ENCODE data around the gene ORM2.

GRCh38 chr9:114294664-114295063 lies 35.0 kb upstream of the ORM2 start:
- TF ChIP-seq, protein P1, sequence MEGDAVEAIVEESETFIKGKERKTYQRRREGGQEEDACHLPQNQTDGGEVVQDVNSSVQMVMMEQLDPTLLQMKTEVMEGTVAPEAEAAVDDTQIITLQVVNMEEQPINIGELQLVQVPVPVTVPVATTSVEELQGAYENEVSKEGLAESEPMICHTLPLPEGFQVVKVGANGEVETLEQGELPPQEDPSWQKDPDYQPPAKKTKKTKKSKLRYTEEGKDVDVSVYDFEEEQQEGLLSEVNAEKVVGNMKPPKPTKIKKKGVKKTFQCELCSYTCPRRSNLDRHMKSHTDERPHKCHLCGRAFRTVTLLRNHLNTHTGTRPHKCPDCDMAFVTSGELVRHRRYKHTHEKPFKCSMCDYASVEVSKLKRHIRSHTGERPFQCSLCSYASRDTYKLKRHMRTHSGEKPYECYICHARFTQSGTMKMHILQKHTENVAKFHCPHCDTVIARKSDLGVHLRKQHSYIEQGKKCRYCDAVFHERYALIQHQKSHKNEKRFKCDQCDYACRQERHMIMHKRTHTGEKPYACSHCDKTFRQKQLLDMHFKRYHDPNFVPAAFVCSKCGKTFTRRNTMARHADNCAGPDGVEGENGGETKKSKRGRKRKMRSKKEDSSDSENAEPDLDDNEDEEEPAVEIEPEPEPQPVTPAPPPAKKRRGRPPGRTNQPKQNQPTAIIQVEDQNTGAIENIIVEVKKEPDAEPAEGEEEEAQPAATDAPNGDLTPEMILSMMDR (IDR thresholded peaks at IDR 0.05 in 4 of 5, conservative IDR thresholded peaks at IDR 0.05 in 1 of 5), result no peak
- TF ChIP-seq POLR2A (IDR thresholded peaks at IDR 0.05), result no peak
